SK-N-SH (cell line): Measurements from ENCODE around the gene CHRM5. TPM values are rescaled to one million over a fixed set of nuclear protein-coding genes. Genes with fewer than 3 reads are reported as not detected.

Experiments
- CTCF ChIA-PET: fragments of 300-600, 350-600 bp; formaldehyde crosslinking; extraction: SDS; loops from one replicate; lab custom pipeline; 2021; lab: Yijun Ruan, JAX
- POLR2A ChIA-PET: fragments of 350-600 bp; sonication (Branson Sonifier 250); formaldehyde crosslinking; extraction: SDS; loops from one replicate; lab custom pipeline; 2020; ENCODE audit warnings: antibody characterized with exemption, inconsistent platforms; lab: Yijun Ruan, JAX
- DNase-seq: peaks from one replicate; pipeline ENCODE4 v3.0.0; 2012
- H2AFZ ChIP-seq: fragments of 200-600 bp; sonication (generic); 2 replicates; pipeline ENCODE4 v1.8.1; 2016; ENCODE audit warnings: antibody characterized with exemption, mild to moderate bottlenecking, low read depth
- H3F3A ChIP-seq: fragments of 200-600 bp; sonication (generic); replicated peaks from 2 replicates; pipeline ENCODE3; 2016; ENCODE audit warnings: antibody characterized with exemption, mild to moderate bottlenecking; ENCODE audit not compliant: insufficient read depth
- H3K27ac ChIP-seq, 2 experiments: fragments of 200-500 bp in 1 of 2; fragments of 200-600 bp in 1 of 2; sonication (Bioruptor generic) in 1 of 2; sonication (generic), shearing (Covaris generic) in 1 of 2; 2 replicates each; pipeline versions ENCODE4 v1.5.1 to v1.6.1; 2014 to 2016; ENCODE audit warnings: low read depth in 2 of 2, inconsistent platforms in 1 of 2, low read length in 1 of 2, mild to moderate bottlenecking in 1 of 2, mixed read lengths in 1 of 2
- H3K27me3 ChIP-seq: fragments of 200-600 bp; sonication (generic), shearing (Covaris generic); 2 replicates; pipeline ENCODE4 v1.6.1; 2016; ENCODE audit warnings: mixed run types; ENCODE audit not compliant: insufficient read depth
- H3K36me3 ChIP-seq, 2 experiments: fragments of 200-500 bp in 1 of 2; fragments of 200-600 bp in 1 of 2; sonication (Bioruptor generic) in 1 of 2; sonication (generic) in 1 of 2; replicated peaks in 1 of 2; 2 replicates each; pipeline versions ENCODE3 to v1.5.1; 2014 to 2016; ENCODE audit warnings: low read length in 1 of 2, mild to moderate bottlenecking in 1 of 2; ENCODE audit not compliant: insufficient read depth in 2 of 2, control insufficient read depth in 1 of 2
- H3K4me1 ChIP-seq, 2 experiments: fragments of 200-500 bp in 1 of 2; fragments of 200-600 bp in 1 of 2; sonication (Bioruptor generic) in 1 of 2; sonication (generic), shearing (Covaris generic) in 1 of 2; 2 replicates each; pipeline versions ENCODE4 v1.5.1 to v1.6.1; 2014 to 2016; ENCODE audit warnings: low read depth in 1 of 2, low read length in 1 of 2, mixed run types in 1 of 2; ENCODE audit not compliant: insufficient read depth in 2 of 2, control insufficient read depth in 1 of 2
- H3K4me2 ChIP-seq: fragments of 200-600 bp; sonication (generic), shearing (Covaris generic); 2 replicates; pipeline ENCODE4 v1.6.1; 2017; ENCODE audit warnings: mixed run types
- H3K4me3 ChIP-seq, 2 experiments: fragments of 200-500 bp in 1 of 2; fragments of 200-600 bp in 1 of 2; sonication (Bioruptor generic) in 1 of 2; sonication (generic), shearing (Covaris generic) in 1 of 2; 2 replicates each; pipeline versions ENCODE4 v1.5.1 to v1.8.1; 2014 to 2016; ENCODE audit warnings: low read depth in 2 of 2, inconsistent platforms in 1 of 2, low read length in 1 of 2, mild to moderate bottlenecking in 1 of 2, mixed read lengths in 1 of 2, moderate library complexity in 1 of 2
- H3K79me2 ChIP-seq: fragments of 200-600 bp; sonication (generic); 2 replicates; pipeline ENCODE4 v1.8.1; 2017; ENCODE audit warnings: mild to moderate bottlenecking; ENCODE audit not compliant: insufficient read depth
- H3K9ac ChIP-seq: fragments of 200-600 bp; sonication (generic); 2 replicates; pipeline ENCODE4 v1.6.1; 2017; ENCODE audit warnings: mixed run types
- H3K9me2 ChIP-seq: fragments of 200-600 bp; sonication (generic); 2 replicates; pipeline ENCODE4 v1.6.1; 2017; ENCODE audit warnings: mixed run types
- H3K9me3 ChIP-seq: fragments of 200-600 bp; sonication (generic); 2 replicates; pipeline ENCODE4 v1.6.1; 2017; ENCODE audit warnings: mixed run types, mild to moderate bottlenecking, moderate library complexity
- H4K20me1 ChIP-seq: fragments of 200-600 bp; sonication (generic); 2 replicates; pipeline ENCODE4 v1.6.1; 2017; ENCODE audit warnings: mild to moderate bottlenecking, mixed run types; ENCODE audit not compliant: insufficient read depth
- CHD2 ChIP-seq: fragments of 150-350 bp; IDR thresholded peaks from 2 replicates; pipeline ENCODE4 v1.6.1; 2018; ENCODE audit warnings: low read length; ENCODE audit not compliant: partially characterized antibody
- CTCF ChIP-seq: fragments of 200-600 bp; sonication (generic); IDR thresholded peaks from 2 replicates; pipeline ENCODE4 v1.6.1; 2017; ENCODE audit warnings: antibody characterized with exemption, mild to moderate bottlenecking, moderate library complexity
- ELF1 ChIP-seq: IDR thresholded peaks from 2 replicates; pipeline ENCODE4 v1.4.0; 2012
- EZH2phosphoT487 ChIP-seq: fragments of 200-600 bp; sonication (generic); IDR thresholded peaks from 2 replicates; pipeline ENCODE4 v1.6.1; 2017; ENCODE audit warnings: low read depth, mixed run types, mild to moderate bottlenecking, antibody characterized with exemption, moderate library complexity, borderline replicate concordance
- FOSL2 ChIP-seq: IDR thresholded peaks from 2 replicates; pipeline ENCODE4 v1.4.0; 2012; ENCODE audit warnings: low read depth, mild to moderate bottlenecking, moderate library complexity, borderline replicate concordance
- FOXM1 ChIP-seq: IDR thresholded peaks from 2 replicates; pipeline ENCODE4 v1.4.0; 2012; ENCODE audit warnings: low read depth, mild to moderate bottlenecking
- GATA2 ChIP-seq: sonication (generic); formaldehyde crosslinking; IDR thresholded peaks from 2 replicates; pipeline ENCODE4 v1.5.0; 2020; ENCODE audit warnings: mild to moderate bottlenecking, missing genetic modification reagents
- IRF3 ChIP-seq: fragments of 150-350 bp; IDR thresholded peaks from 2 replicates; pipeline ENCODE4 v1.6.1; 2016; ENCODE audit warnings: mild to moderate bottlenecking, low read depth, low read length
- JUND ChIP-seq: IDR thresholded peaks from 2 replicates; pipeline ENCODE4 v1.4.0; 2012
- MXI1 ChIP-seq: IDR thresholded peaks from 2 replicates; pipeline ENCODE4 v1.6.1; 2012; ENCODE audit warnings: mild to moderate bottlenecking, low read depth, low read length, improper control_type of control experiment
- NFIC ChIP-seq: IDR thresholded peaks from 2 replicates; pipeline ENCODE4 v1.4.0; 2012; ENCODE audit warnings: borderline replicate concordance
- POLR2AphosphoS5 ChIP-seq: IDR thresholded peaks from 2 replicates; pipeline ENCODE4 v1.6.1; 2012; ENCODE audit warnings: low read depth, low read length
- RAD21 ChIP-seq: IDR thresholded peaks from 2 replicates; pipeline ENCODE4 v1.6.1; 2012; ENCODE audit warnings: mild to moderate bottlenecking, low read length
- RCOR1 ChIP-seq: fragments of 150-350 bp; IDR thresholded peaks from 2 replicates; pipeline ENCODE4 v1.6.1; 2017; ENCODE audit warnings: antibody characterized with exemption, low read length
- RFX5 ChIP-seq: IDR thresholded peaks from 2 replicates; pipeline ENCODE4 v1.6.1; 2012; ENCODE audit warnings: mild to moderate bottlenecking, improper control_type of control experiment, low read length
- RXRA ChIP-seq: IDR thresholded peaks from 2 replicates; pipeline ENCODE4 v1.4.0; 2012; ENCODE audit warnings: low read depth, mild to moderate bottlenecking, borderline replicate concordance
- TEAD4 ChIP-seq: IDR thresholded peaks from 2 replicates; pipeline ENCODE4 v1.4.0; 2012; ENCODE audit warnings: mild to moderate bottlenecking, borderline replicate concordance; ENCODE audit not compliant: insufficient read depth
- USF1 ChIP-seq: IDR thresholded peaks from 2 replicates; pipeline ENCODE4 v1.4.0; 2012; ENCODE audit warnings: low read depth, borderline replicate concordance
- YY1 ChIP-seq: IDR thresholded peaks from 2 replicates; pipeline ENCODE4 v1.4.0; 2012; ENCODE audit warnings: low read depth, mild to moderate bottlenecking
- WGBS: methylation state at CpG from one replicate; pipeline ENCODE4 v1.1.6; 2017; ENCODE audit warnings: low lambda C conversion rate; 5-methylcytosine and 5-hydroxymethylcytosine counted together
- polyA plus RNA-seq, 3 experiments: library from polyadenylated mRNA; depleted of rRNA; stranded (reverse); fragments of >200 nt; gene quantifications; 2 replicates each; pipeline ENCODE4 v1.2.3, GENCODE V29; 2012
- TF ChIP-seq, protein P1 (sequence below): IDR thresholded peaks from 2 replicates; pipeline ENCODE4 v1.4.0; 2012; ENCODE audit warnings: low read depth
- TF ChIP-seq, protein P2 (sequence below): IDR thresholded peaks from 2 replicates; pipeline ENCODE4; 2012

The CHRM5 gene
- polyA plus RNA-seq, 1 of the 3 experiments (the other 2 are of a cell fraction) = 0.03 TPM

DNA sequence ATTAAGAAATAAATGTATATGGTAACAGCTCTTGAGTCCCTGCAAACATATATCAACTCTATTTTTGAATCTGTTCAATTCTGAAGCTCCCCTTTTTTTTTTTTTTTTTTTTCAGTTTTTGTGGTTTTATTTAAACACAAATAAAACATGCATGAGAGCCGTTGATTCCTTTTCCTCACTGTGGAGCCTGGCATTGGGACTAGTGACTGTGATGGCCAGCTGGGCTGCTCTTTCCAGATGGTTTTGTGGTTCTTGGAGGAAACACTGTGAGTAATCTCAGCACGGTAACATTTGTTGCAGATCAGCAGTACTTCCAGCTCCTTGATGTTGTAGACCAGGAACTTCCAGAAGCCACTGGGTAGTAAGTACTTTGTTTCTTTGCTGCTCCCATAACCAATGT lies 117.4 kb downstream of the CHRM5 start:
- no peaks in the 10 kb centered on the region for H3K9me3 ChIP-seq
- CTCF ChIA-PET = interaction anchor here (1.1 kb wide), 1 partner anchor 23 kb away, joined by 4 read pairs; no protein-coding TSS in a partner anchor
- POLR2A ChIA-PET = no interaction called here

GRCh38 chr15:34099914-34100313 lies 131.6 kb downstream of the CHRM5 start:
- H3K4me2 ChIP-seq = peak overlapping the region; percentile 71
- POLR2A ChIA-PET = no interaction called here
- TF ChIP-seq NFIC = no peak
- no peak for TF ChIP-seq RXRA
- no peak for TF ChIP-seq MXI1
- TF ChIP-seq POLR2AphosphoS5 = no peak
- TF ChIP-seq FOSL2 = no peak
- no peak for TF ChIP-seq YY1
- TF ChIP-seq RCOR1 = no peak
- no peak for TF ChIP-seq RFX5
- TF ChIP-seq CTCF = no peak
- TF ChIP-seq ELF1 = no peak
- no peak for TF ChIP-seq GATA2 (CRISPR knock-in tag)
- no peak for TF ChIP-seq FOXM1
- TF ChIP-seq JUND = no peak
- TF ChIP-seq TEAD4 = no peak
- TF ChIP-seq CHD2 = no peak
- TF ChIP-seq, protein P1, sequence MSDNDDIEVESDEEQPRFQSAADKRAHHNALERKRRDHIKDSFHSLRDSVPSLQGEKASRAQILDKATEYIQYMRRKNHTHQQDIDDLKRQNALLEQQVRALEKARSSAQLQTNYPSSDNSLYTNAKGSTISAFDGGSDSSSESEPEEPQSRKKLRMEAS = no peak
- TF ChIP-seq IRF3 = no peak
- TF ChIP-seq, protein P2, sequence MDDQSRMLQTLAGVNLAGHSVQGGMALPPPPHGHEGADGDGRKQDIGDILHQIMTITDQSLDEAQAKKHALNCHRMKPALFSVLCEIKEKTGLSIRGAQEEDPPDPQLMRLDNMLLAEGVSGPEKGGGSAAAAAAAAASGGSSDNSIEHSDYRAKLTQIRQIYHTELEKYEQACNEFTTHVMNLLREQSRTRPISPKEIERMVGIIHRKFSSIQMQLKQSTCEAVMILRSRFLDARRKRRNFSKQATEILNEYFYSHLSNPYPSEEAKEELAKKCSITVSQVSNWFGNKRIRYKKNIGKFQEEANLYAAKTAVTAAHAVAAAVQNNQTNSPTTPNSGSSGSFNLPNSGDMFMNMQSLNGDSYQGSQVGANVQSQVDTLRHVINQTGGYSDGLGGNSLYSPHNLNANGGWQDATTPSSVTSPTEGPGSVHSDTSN = no peak
- no peak for TF ChIP-seq USF1

More for the DNA sequence above, 117.4 kb downstream of the CHRM5 start:
- Histone ChIP-seq H3K4me2 (no peak overlapping the region), H3K9ac (no peak overlapping the region), H2AFZ (no peak overlapping the region), H3K9me2 (no peaks in the 10 kb centered on the region), H3K79me2 (peaks cover 9% of the 10 kb centered on the region; the same call in 1 of the 2 replicates), H3K4me3 (no peak overlapping the region), H4K20me1 (no peaks in the 10 kb centered on the region), H3K27me3 (no peaks in the 10 kb centered on the region), H3F3A (peaks cover 12% of the 10 kb centered on the region), H3K27ac (no peak overlapping the region), H3K36me3 (peaks cover 49 to 50% of the 10 kb centered on the region in 2 experiments), H3K4me1 (no peaks in the 10 kb centered on the region)
- TF ChIP-seq RAD21 (no peak), EZH2phosphoT487 (no peak), POLR2AphosphoS5 (no peak), MXI1 (no peak), CHD2 (no peak)
- TF ChIP-seq, protein P2 = no peak
- WGBS = 88% methylated on average over 2 of the region's 2 CpGs
- no peak for DNase-seq

More at GRCh38 chr15:34099914-34100313, 131.6 kb downstream of the CHRM5 start:
- H3K27ac ChIP-seq = no peak overlapping the region
- no peak for DNase-seq
- H3F3A ChIP-seq = peaks cover 18% of the 10 kb centered on the region
- H3K4me3 ChIP-seq = no peak overlapping the region
- H3K4me1 ChIP-seq = peaks cover 8 to 9% of the 10 kb centered on the region in 2 experiments
- 96% methylated on average over 5 of the region's 5 CpGs for WGBS
- no peaks in the 10 kb centered on the region for H3K27me3 ChIP-seq
- CTCF ChIA-PET = interaction anchor here (1.0 to 1.3 kb wide), 4 partner anchors 9 to 110 kb away, joined by 3 to 4 read pairs (median 3); partner anchors contain the start of gene KATNBL1
- 0 out of 2 replicates have a peak, but pooled peaks cover 4% of the 10 kb centered on the region for H4K20me1 ChIP-seq
- no peaks in the 10 kb centered on the region for H3K9me2 ChIP-seq
- H3K9ac ChIP-seq = no peak overlapping the region; the same call in 1 of the 2 replicates
- H3K79me2 ChIP-seq = peaks cover 68% of the 10 kb centered on the region
- H3K9me3 ChIP-seq = no peaks in the 10 kb centered on the region
- H3K36me3 ChIP-seq = peaks cover 5 to 11% of the 10 kb centered on the region in 2 experiments
- H2AFZ ChIP-seq = no peak overlapping the region
